ENCODE data around the gene IPP.

The IPP gene

GRCh38 chr1:45660336-45660735 lies 90.1 kb downstream of the IPP start:
- Histone ChIP-seq H3K27ac (ENCODE audit: low read depth, low read length) (no peak overlapping the region), H3K4me3 (ENCODE audit: low read length) (no peak overlapping the region), H3K9ac (ENCODE audit: low read depth, low read length) (no peak overlapping the region), H3K36me3 (ENCODE audit: insufficient read depth, low read length) (peaks cover 63% of the 10 kb centered on the region), H3K4me1 (ENCODE audit: insufficient read depth, low read length) (no peaks in the 10 kb centered on the region), H3K9me3 (ENCODE audit: insufficient read depth, low read depth, low read length) (no peaks in the 10 kb centered on the region), H3K27me3 (ENCODE audit: insufficient read depth, low read length) (no peaks in the 10 kb centered on the region)
- WGBS: 95% methylated on average over 2 of the region's 2 CpGs

DNA sequence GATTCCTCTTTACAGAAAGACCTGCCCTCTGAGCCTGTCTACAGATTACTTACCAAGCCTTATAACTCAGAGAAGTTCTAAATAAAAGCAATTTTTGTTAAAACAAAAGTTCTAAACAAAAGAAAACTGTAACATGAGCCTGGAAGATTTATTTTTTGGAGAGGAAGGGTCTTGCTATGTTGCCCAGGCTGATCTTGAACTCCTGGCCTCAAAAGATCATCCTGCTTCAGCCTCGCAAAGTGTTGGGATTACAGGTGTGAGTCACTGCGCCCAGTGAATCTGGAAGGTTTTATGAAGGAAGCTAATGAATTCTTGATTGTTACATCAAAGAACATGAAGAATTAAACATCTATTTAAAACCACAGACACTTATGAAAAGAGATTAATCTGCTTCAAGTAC lies 91.2 kb downstream of the IPP start:
- H3K4me3 ChIP-seq (ENCODE audit: low read length): no peak overlapping the region
- no peaks in the 10 kb centered on the region for H3K9me3 ChIP-seq (ENCODE audit: insufficient read depth, low read depth, low read length)
- H3K9ac ChIP-seq (ENCODE audit: low read depth, low read length): no peak overlapping the region
- 100% methylated on average over 2 of the region's 2 CpGs for WGBS
- no peaks in the 10 kb centered on the region for H3K27me3 ChIP-seq (ENCODE audit: insufficient read depth, low read length)
- H3K27ac ChIP-seq (ENCODE audit: low read depth, low read length): no peak overlapping the region
- no peaks in the 10 kb centered on the region for H3K4me1 ChIP-seq (ENCODE audit: insufficient read depth, low read length)
- peaks cover 74% of the 10 kb centered on the region for H3K36me3 ChIP-seq (ENCODE audit: insufficient read depth, low read length)

- H3K4me3 ChIP-seq (ENCODE audit: low read length): no peak overlapping the region
- H3K27me3 ChIP-seq (ENCODE audit: insufficient read depth, low read length): no peaks in the 10 kb centered on the region
- peaks cover 84% of the 10 kb centered on the region for H3K36me3 ChIP-seq (ENCODE audit: insufficient read depth, low read length)
- H3K4me1 ChIP-seq (ENCODE audit: insufficient read depth, low read length): no peaks in the 10 kb centered on the region
- WGBS: 94% methylated on average over 2 of the region's 2 CpGs
- H3K27ac ChIP-seq (ENCODE audit: low read depth, low read length): no peak overlapping the region
- H3K9ac ChIP-seq (ENCODE audit: low read depth, low read length): no peak overlapping the region
- H3K9me3 ChIP-seq (ENCODE audit: insufficient read depth, low read depth, low read length): no peaks in the 10 kb centered on the region
These were observed 92.3 kb downstream of the IPP start for GRCh38 chr1:45658171-45658570.

- Histone ChIP-seq H3K4me3 (ENCODE audit: low read length) (no peak overlapping the region), H3K36me3 (ENCODE audit: insufficient read depth, low read length) (peaks cover 99% of the 10 kb centered on the region), H3K9me3 (ENCODE audit: insufficient read depth, low read depth, low read length) (no peaks in the 10 kb centered on the region), H3K9ac (ENCODE audit: low read depth, low read length) (no peak overlapping the region), H3K27me3 (ENCODE audit: insufficient read depth, low read length) (no peaks in the 10 kb centered on the region), H3K27ac (ENCODE audit: low read depth, low read length) (no peak overlapping the region), H3K4me1 (ENCODE audit: insufficient read depth, low read length) (no peaks in the 10 kb centered on the region)
- WGBS: 99% methylated on average over 3 of the region's 3 CpGs
These were observed 93.8 kb downstream of the IPP start for GRCh38 chr1:45656573-45657226.

DNA sequence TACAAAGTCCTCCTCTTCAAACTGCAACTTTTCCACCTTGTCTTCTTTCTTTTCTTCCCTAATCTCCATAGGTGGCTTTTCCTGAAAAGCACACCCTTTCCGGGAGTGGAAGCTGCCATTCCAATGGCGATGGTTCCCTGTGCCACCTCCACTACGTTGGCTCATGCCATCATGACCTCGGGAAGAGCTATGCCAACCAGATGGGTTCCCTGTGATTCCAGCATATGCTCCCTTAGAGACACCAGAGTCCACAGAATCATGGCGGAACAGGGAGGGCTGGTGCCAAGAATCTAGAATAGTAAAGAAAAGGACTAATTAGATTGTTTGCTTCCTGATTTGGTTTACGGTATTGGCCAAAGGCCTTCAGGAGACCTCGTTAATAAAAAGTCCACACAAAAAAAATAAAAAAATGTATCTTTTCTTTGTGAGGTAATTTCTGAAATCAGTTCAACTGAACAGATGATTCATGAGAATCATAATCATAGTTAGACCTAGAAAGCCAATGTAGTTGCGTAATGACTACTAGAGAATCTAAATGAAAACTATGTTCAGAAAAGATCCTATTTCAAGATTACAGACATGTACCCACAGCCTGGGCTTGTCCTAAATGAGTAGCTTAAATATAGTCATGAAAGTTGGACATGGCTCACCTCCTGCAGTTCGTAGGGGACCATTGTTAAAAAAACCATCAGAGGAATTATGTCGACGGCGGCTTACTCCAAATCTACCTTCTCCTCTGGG lies 95.7 kb downstream of the IPP start:
- Histone ChIP-seq H3K27ac (ENCODE audit: low read depth, low read length) (no peak overlapping the region), H3K9me3 (ENCODE audit: insufficient read depth, low read depth, low read length) (no peaks in the 10 kb centered on the region), H3K4me1 (ENCODE audit: insufficient read depth, low read length) (no peaks in the 10 kb centered on the region), H3K27me3 (ENCODE audit: insufficient read depth, low read length) (no peaks in the 10 kb centered on the region), H3K36me3 (ENCODE audit: insufficient read depth, low read length) (peaks cover 100% of the 10 kb centered on the region), H3K9ac (ENCODE audit: low read depth, low read length) (no peak overlapping the region), H3K4me3 (ENCODE audit: low read length) (no peak overlapping the region)
- WGBS: 95% methylated on average over 10 of the region's 12 CpGs

Measured in HUES64 (cell line).